Epithelial cell of esophagus (primary cell): ENCODE measurements around the gene SLC2A11.

Experiments used
- DNase-seq: peaks from one replicate; pipeline ENCODE4 v3.0.0; 2010; ENCODE audit warnings: low read depth
- H3K4me3 ChIP-seq: 2 replicates; pipeline ENCODE4 v1.5.1; 2011; ENCODE audit warnings: mild to moderate bottlenecking, low read length, control low read depth
- CTCF ChIP-seq: IDR thresholded peaks from 2 replicates; pipeline ENCODE4 v1.5.1; 2011; ENCODE audit warnings: low read depth, mild to moderate bottlenecking, low read length, control low read depth, inconsistent platforms; ENCODE audit not compliant: insufficient read depth; ENCODE audit errors: missing control alignments

The SLC2A11 gene

GRCh38 chr22:23882370-23882769 is 24.7 kb downstream of the SLC2A11 start:
- H3K4me3 ChIP-seq = no peak overlapping the region
- DNase-seq = no peak
- no peak for TF ChIP-seq CTCF

GRCh38 chr22:23883658-23884057 is 26.0 kb downstream of the SLC2A11 start:
- no peak for TF ChIP-seq CTCF
- no peak for DNase-seq
- H3K4me3 ChIP-seq = no peak overlapping the region

- TF ChIP-seq CTCF = no peak
- no peak overlapping the region for H3K4me3 ChIP-seq
Measured at GRCh38 chr22:23884140-23884539, 26.5 kb downstream of the SLC2A11 start.

GRCh38 chr22:23888615-23889401 is 31.1 kb downstream of the SLC2A11 start:
- no peak overlapping the region for H3K4me3 ChIP-seq
- DNase-seq = no peak
- peak; percentile 19 for TF ChIP-seq CTCF

More at GRCh38 chr22:23884140-23884539, 26.5 kb downstream of the SLC2A11 start:
- no peak for DNase-seq

GRCh38 chr22:23889620-23890019 is 31.9 kb downstream of the SLC2A11 start:
- TF ChIP-seq CTCF = no peak

GRCh38 chr22:23891726-23892125 is 34.1 kb downstream of the SLC2A11 start:
- H3K4me3 ChIP-seq = no peak overlapping the region
- no peak for TF ChIP-seq CTCF
- DNase-seq = no peak

More at GRCh38 chr22:23889620-23890019, 31.9 kb downstream of the SLC2A11 start:
- no peak overlapping the region for H3K4me3 ChIP-seq
- DNase-seq = no peak

GRCh38 chr22:23892130-23892529 is 34.5 kb downstream of the SLC2A11 start:
- TF ChIP-seq CTCF = no peak
- DNase-seq = no peak
- no peak overlapping the region for H3K4me3 ChIP-seq
